SH-SY5Y (cell line): ENCODE data around the gene RNF141.

ENCODE experiments used
- GATA2 ChIP-seq: IDR thresholded peaks from 2 replicates; pipeline ENCODE4 v1.6.1; 2011; ENCODE audit warnings: mild to moderate bottlenecking, low read depth, low read length
- GATA3 ChIP-seq: IDR thresholded peaks from 2 replicates; pipeline ENCODE4 v1.6.1; 2011; ENCODE audit warnings: low read depth, mild to moderate bottlenecking, low read length, moderate library complexity

- no peak for TF ChIP-seq GATA3
- no peak for TF ChIP-seq GATA2
These were observed 24.5 kb upstream of the RNF141 start for GRCh38 chr11:10565493-10565892.
